Measurements from ENCODE around the gene MACROH2A1.

DNA sequence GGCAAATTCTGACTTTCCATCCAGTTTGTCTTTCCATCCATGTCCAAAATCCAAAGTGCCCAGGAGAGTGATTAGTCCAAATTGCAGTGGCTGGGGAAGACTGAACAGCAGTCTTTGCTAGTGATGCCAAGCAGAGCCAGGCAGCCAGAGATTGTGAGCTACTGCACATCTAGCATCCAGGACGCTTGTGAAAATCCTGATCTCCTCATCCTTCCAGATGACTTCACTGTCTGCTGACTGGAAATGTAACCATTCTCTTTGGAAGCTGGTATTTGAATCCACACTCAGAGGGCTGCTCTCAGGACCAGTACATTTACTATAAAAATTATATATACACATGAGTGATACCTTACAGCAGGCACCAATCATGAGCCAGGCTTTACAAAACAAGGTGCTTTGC is 49.6 kb downstream of the MACROH2A1 start:
- TF ChIP-seq, protein P1, sequence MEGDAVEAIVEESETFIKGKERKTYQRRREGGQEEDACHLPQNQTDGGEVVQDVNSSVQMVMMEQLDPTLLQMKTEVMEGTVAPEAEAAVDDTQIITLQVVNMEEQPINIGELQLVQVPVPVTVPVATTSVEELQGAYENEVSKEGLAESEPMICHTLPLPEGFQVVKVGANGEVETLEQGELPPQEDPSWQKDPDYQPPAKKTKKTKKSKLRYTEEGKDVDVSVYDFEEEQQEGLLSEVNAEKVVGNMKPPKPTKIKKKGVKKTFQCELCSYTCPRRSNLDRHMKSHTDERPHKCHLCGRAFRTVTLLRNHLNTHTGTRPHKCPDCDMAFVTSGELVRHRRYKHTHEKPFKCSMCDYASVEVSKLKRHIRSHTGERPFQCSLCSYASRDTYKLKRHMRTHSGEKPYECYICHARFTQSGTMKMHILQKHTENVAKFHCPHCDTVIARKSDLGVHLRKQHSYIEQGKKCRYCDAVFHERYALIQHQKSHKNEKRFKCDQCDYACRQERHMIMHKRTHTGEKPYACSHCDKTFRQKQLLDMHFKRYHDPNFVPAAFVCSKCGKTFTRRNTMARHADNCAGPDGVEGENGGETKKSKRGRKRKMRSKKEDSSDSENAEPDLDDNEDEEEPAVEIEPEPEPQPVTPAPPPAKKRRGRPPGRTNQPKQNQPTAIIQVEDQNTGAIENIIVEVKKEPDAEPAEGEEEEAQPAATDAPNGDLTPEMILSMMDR (IDR thresholded peaks at IDR 0.05): no peak
- TF ChIP-seq EP300 (IDR thresholded peaks at IDR 0.05) (no peak), POLR2AphosphoS5 (IDR thresholded peaks at IDR 0.05) (no peak)
